Spleen (tissue), 11 donors: ENCODE measurements around the gene EPB41L4A. TPM values are rescaled to one million over a fixed set of nuclear protein-coding genes. Genes with fewer than 3 reads are reported as not detected.

Experiments
- DNase-seq: peaks from one replicate; pipeline ENCODE4 v3.0.0-alpha.2; 2020
- H3K27ac ChIP-seq, 8 donors: fragments of 200-600 bp; sonication (generic) in 7 of 8; 1 replicate in 4 of 8; 2 replicates in 4 of 8; pipeline versions ENCODE4 v1.5.0 to v1.8.0; 2016 to 2021; ENCODE audit warnings: inconsistent platforms in 4 of 8, mild to moderate bottlenecking in 4 of 8, moderate library complexity in 1 of 8
- H3K27me3 ChIP-seq, 7 donors: fragments of 200-600 bp; sonication (generic) in 6 of 7; replicated peaks in 1 of 7; 1 replicate in 4 of 7; 2 replicates in 3 of 7; pipeline versions ENCODE4 v1.5.0 to v1.8.0; 2016 to 2021; ENCODE audit warnings: inconsistent platforms in 3 of 7, mild to moderate bottlenecking in 1 of 7
- H3K36me3 ChIP-seq, 6 donors: fragments of 200-600 bp; sonication (generic) in 5 of 6; 1 replicate in 4 of 6; 2 replicates in 2 of 6; pipeline versions ENCODE4 v1.5.0 to v1.8.0; 2016 to 2021; ENCODE audit warnings: inconsistent platforms in 2 of 6
- H3K4me1 ChIP-seq, 6 donors: fragments of 200-600 bp; sonication (generic) in 5 of 6; 1 replicate in 3 of 6; 2 replicates in 3 of 6; pipeline versions ENCODE4 v1.5.0 to v1.8.0; 2016 to 2021; ENCODE audit warnings: inconsistent platforms in 3 of 6
- H3K4me3 ChIP-seq, 8 donors: fragments of 200-600 bp; sonication (generic) in 7 of 8; 1 replicate in 4 of 8; 2 replicates in 4 of 8; pipeline versions ENCODE4 v1.5.0 to v1.8.0; 2016 to 2021; ENCODE audit warnings: inconsistent platforms in 4 of 8, mild to moderate bottlenecking in 4 of 8, moderate library complexity in 2 of 8
- H3K9me3 ChIP-seq, 8 donors: fragments of 200-600 bp; sonication (generic) in 7 of 8; 1 replicate in 4 of 8; 2 replicates in 4 of 8; pipeline versions ENCODE4 v1.5.0 to v1.8.0; 2016 to 2021; ENCODE audit warnings: inconsistent platforms in 4 of 8
- CTCF ChIP-seq, 11 experiments: fragments of 200-600 bp in 7 of 11; fragments of 450-650 bp in 4 of 11; sonication (generic) in 4 of 11; IDR thresholded peaks in 8 of 11; conservative IDR thresholded peaks in 3 of 11; 1 replicate in 7 of 11; 2 replicates in 4 of 11; pipeline versions ENCODE4 v1.4.0 to v1.8.0; 2016 to 2021; ENCODE audit warnings: antibody characterized with exemption in 11 of 11, inconsistent platforms in 4 of 11, mild to moderate bottlenecking in 1 of 11
- POLR2A ChIP-seq, 3 donors: fragments of 450-650 bp; IDR thresholded peaks; one replicate each; pipeline ENCODE4 v1.5.1; 2017; ENCODE audit warnings: antibody characterized with exemption in 3 of 3, mild to moderate bottlenecking in 1 of 3
- POLR2AphosphoS5 ChIP-seq, 3 donors: sonication (generic); formaldehyde crosslinking; IDR thresholded peaks; one replicate each; pipeline ENCODE4 v1.5.1; 2017; ENCODE audit warnings: antibody characterized with exemption in 3 of 3
- WGBS, 5 donors: extraction: QIAGEN DNeasy Blood & Tissue Kit in 3 of 5; methylation state at CpG; one replicate each; pipeline versions ENCODE4 v1.1.5 to v1.1.7; 2013 to 2018; 5-methylcytosine and 5-hydroxymethylcytosine counted together
- intact Hi-C: fragments of 100-400 bp; cut with DNase I; formaldehyde crosslinking; loops from one replicate; pipeline ENCODE4 v1.15.0; 2023; ENCODE audit warnings: low total_unique reads
- polyA plus RNA-seq, 3 donors: library from polyadenylated mRNA; stranded (reverse); fragments of 200-250 nt; gene quantifications; one replicate each; pipeline ENCODE4 v1.2.1, GENCODE V29; 2013
- total RNA-seq, 7 donors: library from RNA; depleted of rRNA in 3 of 7; stranded (reverse); fragments of >200 nt in 3 of 7; fragmentation: NEBNext Ultra II Directional in 4 of 7; extraction: Animal tissue kit (Norgen Biotek cat#: 25700) in 4 of 7; gene quantifications; one replicate each; pipeline versions ENCODE4 v1.1.0 to v1.2.1, GENCODE V29; 2016 to 2021
- donor health status: healthy with polysubstance abuse.
- donor health status: DM: no; HTN: no; CAD: no; lungs with moderate emphysema.
- donor health status: DM: no; HTN: no; CAD: no.
- donor health status: Bipolar disorder and iron deficiency.
- donor health status: healthy.
- donor health status: DM: no; HTN: no; CAD: no.
- donor health status: DM: yes; HTN: yes; CAD: no.

Gene EPB41L4A
- total and polyA plus RNA-seq, 10 donors, result 1.4 to 28.1 (median 12.2) TPM

GRCh38 chr5:112121258-112121657, 297.8 kb downstream of the EPB41L4A start:
- no peaks in the 10 kb centered on the region for H3K36me3 ChIP-seq
- no peak overlapping the region for H3K4me3 ChIP-seq
- H3K9me3 ChIP-seq, result peaks cover 0 to 13% (median 2%) of the 10 kb centered on the region in 8 donors
- TF ChIP-seq POLR2A (IDR thresholded peaks at IDR 0.05), result no peak
- TF ChIP-seq POLR2AphosphoS5 (IDR thresholded peaks at IDR 0.05), result no peak
- TF ChIP-seq CTCF (IDR thresholded peaks at IDR 0.05 in 8 of 11, conservative IDR thresholded peaks at IDR 0.05 in 3 of 11), result no peak
- intact Hi-C loops, result no loop called here
- no peak overlapping the region for H3K27ac ChIP-seq
- no peaks in the 10 kb centered on the region for H3K4me1 ChIP-seq
- WGBS, 5 donors, result 87 to 92% (median 90%) methylated on average over 3 of the region's 3 CpGs
- DNase-seq, result no peak
- H3K27me3 ChIP-seq, result no peaks in the 10 kb centered on the region

GRCh38 chr5:112119969-112120368, 299.1 kb downstream of the EPB41L4A start:
- Histone ChIP-seq H3K27ac (no peak overlapping the region), H3K4me1 (no peaks in the 10 kb centered on the region), H3K4me3 (no peak overlapping the region), H3K27me3 (no peaks in the 10 kb centered on the region), H3K9me3 (peaks cover 0 to 13% (median 2%) of the 10 kb centered on the region in 8 donors), H3K36me3 (no peaks in the 10 kb centered on the region)
- intact Hi-C loops, result no loop called here
- WGBS, 5 donors, result 72 to 84% (median 79%) methylated on average over 2 of the region's 2 CpGs
- TF ChIP-seq POLR2AphosphoS5 (IDR thresholded peaks at IDR 0.05), result no peak
- no peak for TF ChIP-seq CTCF (IDR thresholded peaks at IDR 0.05 in 8 of 11, conservative IDR thresholded peaks at IDR 0.05 in 3 of 11)
- TF ChIP-seq POLR2A (IDR thresholded peaks at IDR 0.05), result no peak
- DNase-seq, result no peak

GRCh38 chr5:112119508-112119907, 299.6 kb downstream of the EPB41L4A start:
- Histone ChIP-seq H3K27me3 (no peaks in the 10 kb centered on the region), H3K9me3 (peaks cover 0 to 13% (median 2%) of the 10 kb centered on the region in 8 donors), H3K27ac (no peak overlapping the region), H3K36me3 (no peaks in the 10 kb centered on the region), H3K4me1 (no peaks in the 10 kb centered on the region), H3K4me3 (no peak overlapping the region)
- intact Hi-C loops, result no loop called here
- TF ChIP-seq POLR2A (IDR thresholded peaks at IDR 0.05), result no peak
- no peak for TF ChIP-seq CTCF (IDR thresholded peaks at IDR 0.05 in 8 of 11, conservative IDR thresholded peaks at IDR 0.05 in 3 of 11)
- no peak for TF ChIP-seq POLR2AphosphoS5 (IDR thresholded peaks at IDR 0.05)
- no peak for DNase-seq
- WGBS, 5 donors, result 27 to 44% (median 34%) methylated on average over 3 of the region's 3 CpGs

- intact Hi-C loops, result no loop called here
- 49 to 74% (median 64%) methylated on average over 1 of the region's 1 CpG for WGBS, 5 donors
Observed at GRCh38 chr5:112117551-112117950, 301.5 kb downstream of the EPB41L4A start.

More at GRCh38 chr5:112117551-112117950, 301.5 kb downstream of the EPB41L4A start:
- Histone ChIP-seq H3K36me3 (no peaks in the 10 kb centered on the region), H3K9me3 (peaks cover 0 to 13% (median 2%) of the 10 kb centered on the region in 8 donors), H3K27me3 (no peaks in the 10 kb centered on the region), H3K4me1 (no peaks in the 10 kb centered on the region), H3K27ac (no peak overlapping the region), H3K4me3 (no peak overlapping the region)
- no peak for DNase-seq
- TF ChIP-seq POLR2A (IDR thresholded peaks at IDR 0.05) (no peak), CTCF (IDR thresholded peaks at IDR 0.05 in 8 of 11, conservative IDR thresholded peaks at IDR 0.05 in 3 of 11) (no peak), POLR2AphosphoS5 (IDR thresholded peaks at IDR 0.05) (no peak)
